NCI-H187 (cell line): ENCODE data around the gene PDE2A.

Experiments
- DNase-seq, 2 experiments: peaks; one replicate each; lab custom pipeline; 2025; lab: John Stamatoyannopoulos, UW

PDE2A gene

DNA sequence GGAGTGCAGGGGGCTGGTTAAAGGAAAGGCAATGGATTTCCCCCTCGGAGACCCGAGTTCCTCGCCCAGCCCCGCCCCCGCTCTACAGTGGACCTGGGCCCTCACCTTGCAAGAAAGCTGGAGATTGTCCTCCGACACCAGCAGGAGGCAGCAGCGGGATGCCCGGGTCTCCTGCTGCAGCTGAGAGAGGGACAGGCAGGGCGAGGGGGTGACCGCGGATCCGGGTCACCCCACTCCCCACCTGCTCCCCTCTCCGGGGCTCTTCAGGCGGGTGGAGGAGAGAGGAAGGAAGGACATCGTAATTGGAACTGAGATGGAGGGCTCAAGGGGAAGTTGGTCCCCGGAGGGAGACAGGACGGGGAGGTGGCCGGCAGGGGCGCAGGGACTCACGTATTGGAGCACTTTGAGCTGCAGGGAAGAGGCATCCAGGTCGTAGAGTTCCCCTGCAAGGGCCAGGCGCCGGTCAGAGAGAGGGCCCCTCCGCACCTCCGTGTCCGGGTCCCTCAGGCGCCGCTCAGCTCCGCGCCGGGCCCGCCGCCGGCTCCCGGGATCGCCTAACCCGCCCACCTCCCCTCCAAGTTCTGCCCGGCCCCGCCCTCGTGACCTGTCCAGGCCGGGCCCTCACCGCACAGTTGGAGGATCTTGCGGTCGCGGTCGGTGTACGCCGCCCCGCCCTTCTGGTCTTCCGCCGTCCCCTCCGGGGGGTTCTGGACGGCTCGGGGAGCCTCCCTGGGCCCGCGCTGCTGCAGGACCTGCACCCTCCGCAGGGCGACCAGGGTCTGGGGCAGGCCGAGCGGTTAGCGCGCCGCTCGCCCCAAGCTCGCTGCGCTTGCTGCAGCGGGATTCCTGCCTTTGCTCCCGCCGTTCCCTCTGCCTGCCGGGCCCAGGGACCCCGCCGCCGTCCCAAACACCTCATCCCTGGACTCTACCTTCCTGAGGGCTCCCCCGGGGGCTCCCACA is 84.1 kb downstream of the PDE2A start:
- DNase-seq, result no peak

GRCh38 chr11:72588421-72589410 is 85.5 kb downstream of the PDE2A start:
- no peak for DNase-seq

DNA sequence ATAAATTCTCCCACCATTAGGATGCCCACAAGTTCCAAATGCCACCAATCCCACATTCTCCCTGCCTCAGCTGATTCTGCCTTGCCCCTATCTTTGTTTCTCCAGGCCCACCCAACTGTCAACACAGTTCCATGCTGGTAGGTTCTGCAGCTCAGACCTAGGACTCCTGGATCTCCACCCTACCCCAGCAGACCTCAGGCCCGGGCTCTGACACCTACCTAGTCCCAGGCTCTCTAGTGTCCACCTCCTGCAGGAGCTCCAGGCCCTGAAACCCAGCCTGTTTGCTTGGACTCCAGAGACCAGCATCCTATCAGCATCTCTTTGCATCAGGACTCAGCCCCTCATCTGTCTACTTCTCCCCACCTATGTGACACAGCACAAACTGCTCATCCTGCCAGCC is 86.5 kb downstream of the PDE2A start:
- DNase-seq, result no peak

DNA sequence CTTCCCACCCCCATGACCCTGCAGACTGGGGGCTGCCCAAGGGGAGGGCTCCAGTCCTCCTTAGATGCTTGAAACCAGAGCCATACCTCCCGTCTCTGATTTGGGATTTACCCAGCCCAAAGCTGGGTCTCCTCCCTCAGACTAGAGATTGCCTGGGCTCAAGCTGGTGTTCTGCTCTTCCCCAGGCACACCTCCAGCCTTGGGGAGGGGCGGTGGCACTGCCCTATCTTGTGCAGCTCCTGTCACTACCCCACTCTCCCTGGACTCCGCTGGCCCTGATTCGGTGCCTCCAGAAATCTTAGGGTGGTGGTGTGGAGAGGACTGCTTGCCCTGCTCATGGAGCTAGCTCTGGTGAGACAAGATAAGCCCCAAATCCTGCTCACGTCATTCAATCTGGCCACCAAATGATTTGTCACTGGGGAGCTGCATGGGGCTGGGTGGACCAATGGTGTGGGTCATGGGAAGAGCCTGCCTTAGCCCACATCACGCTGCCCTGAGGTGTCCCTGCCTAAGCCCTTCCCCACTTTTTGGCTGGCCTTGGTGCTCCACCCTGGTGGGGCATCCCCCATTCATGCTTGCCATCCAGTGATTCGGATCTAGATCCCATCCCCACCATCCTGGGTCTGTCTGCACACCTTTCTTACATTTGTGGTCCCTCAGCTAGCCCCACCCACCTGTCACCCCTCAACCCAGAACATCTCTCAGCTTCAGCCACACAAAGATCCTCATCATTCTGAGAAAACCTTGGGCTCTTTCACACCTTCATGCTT is 87.7 kb downstream of the PDE2A start:
- DNase-seq, result no peak

DNA sequence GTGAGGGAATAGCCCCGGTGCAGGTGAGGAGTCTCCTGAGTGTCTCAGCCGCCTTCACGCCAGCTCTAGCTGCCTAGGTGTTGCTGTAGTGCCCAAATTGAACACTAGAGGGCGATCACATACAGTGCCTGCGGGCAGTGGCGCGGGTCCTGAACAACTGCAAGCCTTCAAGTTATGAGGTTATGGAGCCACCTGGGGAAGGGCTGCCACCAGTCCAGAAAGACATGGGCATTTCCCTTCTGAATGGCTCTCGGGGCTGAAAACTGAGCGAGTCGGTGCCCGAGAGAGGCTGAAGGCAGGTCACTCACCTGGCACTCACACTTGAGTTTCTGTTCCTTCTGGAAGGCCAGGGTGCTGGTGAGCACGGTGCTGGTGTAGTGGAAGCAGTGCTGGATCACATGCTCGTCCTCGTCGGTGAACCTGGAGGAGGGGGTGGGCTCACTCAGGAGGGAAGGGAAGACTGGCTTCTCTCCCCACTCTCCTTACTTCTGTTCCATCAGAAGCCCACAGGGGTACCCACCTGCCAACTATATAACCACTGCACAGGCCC is 88.4 kb downstream of the PDE2A start:
- peak; percentile 27 to 46 for DNase-seq

DNA sequence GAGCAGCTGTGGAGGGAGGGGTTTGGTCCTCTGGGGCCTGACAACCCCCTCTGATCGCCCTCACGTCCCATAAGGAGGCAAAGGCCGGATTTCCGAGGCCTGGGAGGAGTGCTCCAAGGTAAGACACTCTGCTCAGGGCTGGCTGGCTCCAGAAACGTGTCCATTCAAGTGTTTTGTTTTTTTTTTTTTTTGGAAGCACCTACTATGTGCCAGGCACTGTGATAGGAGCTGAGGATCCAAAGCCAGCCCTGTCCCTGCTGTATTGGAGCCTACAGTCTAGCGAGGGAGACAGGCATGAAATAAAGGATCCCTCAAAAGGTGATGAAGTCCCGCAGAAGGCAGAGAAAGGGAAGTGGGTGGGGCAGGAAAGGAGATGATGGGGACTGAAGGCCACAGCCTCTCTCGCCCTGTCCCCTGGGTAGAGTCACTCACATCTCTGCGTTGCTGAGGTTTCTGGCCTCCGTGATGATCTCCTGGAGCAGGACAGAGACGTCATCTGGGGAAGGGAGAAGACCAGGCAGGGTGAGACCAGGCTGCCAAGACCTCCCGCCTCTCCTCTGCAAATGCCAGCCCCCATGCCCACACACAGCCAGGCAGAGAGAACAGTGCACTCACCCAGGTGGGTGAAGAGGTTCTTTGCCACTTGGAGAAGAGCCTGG is 89.2 kb downstream of the PDE2A start:
- no peak for DNase-seq

- DNase-seq, result no peak
These were observed 89.8 kb downstream of the PDE2A start for GRCh38 chr11:72584293-72584938.

DNA sequence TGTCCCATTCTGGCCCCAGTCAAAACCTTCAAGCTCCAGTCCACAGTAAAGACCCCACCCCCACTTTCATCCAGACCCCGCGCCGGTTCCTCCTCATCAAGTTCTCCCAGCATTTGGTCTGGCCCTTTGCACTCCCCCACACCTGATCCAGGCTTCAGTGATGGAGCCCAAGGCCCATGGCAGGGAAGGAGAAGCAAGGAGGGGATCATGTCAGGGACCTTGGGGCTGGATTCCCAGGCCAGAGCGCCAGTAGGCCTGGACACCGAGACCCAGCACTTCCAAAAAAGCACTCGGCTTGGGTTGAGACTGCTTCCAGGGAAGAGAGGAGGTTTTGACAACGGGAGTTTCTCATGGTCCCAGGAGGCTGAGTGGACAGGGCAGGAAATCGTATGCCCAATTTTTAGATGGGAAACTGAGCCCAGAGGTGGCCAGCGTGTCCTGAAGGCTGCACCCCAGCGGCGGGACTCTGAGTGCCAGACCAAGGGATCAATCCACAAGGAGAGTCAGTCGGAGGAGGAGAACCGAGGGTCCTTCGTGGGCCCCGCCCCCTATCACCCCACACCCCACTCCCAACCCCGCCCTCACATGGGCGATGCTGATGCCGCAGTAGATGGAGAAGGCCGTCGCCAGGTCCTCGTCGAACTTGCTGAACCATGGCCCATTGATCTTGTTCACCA is 90.5 kb downstream of the PDE2A start:
- DNase-seq, result no peak

DNA sequence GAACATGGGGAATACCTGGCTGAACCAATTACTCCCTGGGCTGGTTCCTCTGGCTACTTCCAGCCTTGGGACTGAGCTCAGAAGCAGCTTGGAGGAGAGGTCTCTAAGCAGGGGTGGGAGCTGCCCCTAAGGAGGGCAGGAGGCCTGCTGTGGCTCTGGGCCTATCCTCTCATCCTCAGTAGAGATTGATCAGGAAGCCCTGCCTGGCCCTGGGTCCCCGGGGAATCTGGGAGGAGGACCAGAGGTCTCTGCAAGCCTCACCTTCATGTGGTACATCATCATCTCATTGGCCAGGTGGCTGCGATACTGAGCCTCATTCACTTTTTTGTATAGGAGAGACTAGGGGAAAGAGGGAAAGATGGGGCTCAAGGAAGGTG is 91.1 kb downstream of the PDE2A start:
- DNase-seq, result no peak

- no peak for DNase-seq
These were observed 91.7 kb downstream of the PDE2A start for GRCh38 chr11:72582206-72583176.

- no peak for DNase-seq
These were observed 93.2 kb downstream of the PDE2A start for GRCh38 chr11:72581067-72581466.

GRCh38 chr11:72580642-72580950 is 93.6 kb downstream of the PDE2A start:
- DNase-seq, result no peak

- no peak for DNase-seq
These were observed 94.2 kb downstream of the PDE2A start for GRCh38 chr11:72579816-72580641.

DNA sequence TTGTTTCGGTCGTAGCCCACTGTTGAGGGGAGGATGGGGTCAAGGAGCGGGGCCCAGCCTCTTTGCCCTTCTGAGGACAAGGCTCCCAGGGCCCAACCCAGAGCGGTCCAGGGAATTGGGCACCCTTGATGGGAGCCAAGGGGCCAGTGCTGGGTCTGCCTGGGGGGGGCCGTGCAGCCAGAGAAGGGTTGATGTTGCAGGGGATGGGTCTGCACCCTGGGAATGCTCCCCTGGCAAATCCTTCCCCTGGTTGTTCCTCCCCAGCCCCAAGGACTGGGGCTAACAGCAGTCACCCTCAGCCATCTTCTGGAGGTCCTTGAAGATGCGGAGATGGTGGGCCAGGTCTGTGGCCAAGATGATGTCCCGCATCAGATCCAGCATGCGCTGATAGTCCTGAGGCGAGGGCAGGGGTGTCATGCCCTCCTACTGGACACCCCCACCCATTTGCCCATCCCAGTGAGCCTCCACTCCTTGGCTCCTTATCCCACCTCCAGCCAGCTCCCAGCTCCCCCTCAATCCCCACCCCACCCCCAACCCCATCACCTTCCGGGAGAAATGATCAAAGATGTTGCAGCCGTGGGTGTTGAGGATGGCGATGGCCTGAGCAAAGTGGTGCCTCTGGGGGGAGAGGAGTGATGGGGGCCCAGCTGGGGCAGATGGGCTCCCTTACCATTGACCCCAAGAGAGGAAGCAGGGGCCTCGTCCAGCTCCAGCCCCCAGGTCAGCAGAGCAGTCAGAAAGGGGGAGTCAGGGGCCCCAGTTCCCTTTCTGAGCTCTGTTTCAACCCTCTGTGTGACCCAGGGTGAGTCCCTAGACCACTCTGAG is 95.0 kb downstream of the PDE2A start:
- no peak for DNase-seq

- DNase-seq, result no peak
These were observed 95.7 kb downstream of the PDE2A start for GRCh38 chr11:72578566-72578965.

- DNase-seq, result no peak
These were observed 96.2 kb downstream of the PDE2A start for GRCh38 chr11:72578051-72578450.

DNA sequence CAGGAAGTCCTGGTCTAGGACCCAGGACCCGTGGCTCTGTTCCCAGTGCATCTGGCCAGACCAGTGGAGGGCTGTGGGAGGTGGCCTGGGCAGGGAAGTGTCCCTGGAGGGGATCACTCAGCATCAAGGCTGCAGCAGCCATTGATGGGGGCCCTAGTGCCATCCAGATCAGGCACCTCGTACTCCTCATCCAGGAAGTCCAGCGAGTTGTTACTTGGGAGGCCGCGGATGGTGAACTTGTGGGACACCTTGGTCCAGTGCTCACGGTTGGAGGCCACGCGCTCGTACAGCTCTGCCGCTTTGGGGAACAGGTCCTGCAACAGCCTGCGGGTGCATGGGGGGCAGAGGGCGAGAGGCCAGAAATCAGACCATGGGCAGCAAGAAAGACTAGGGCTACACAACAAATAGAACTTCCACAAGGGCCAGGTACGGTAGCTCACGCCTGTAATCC is 96.9 kb downstream of the PDE2A start:
- DNase-seq, result no peak
